ENCODE results near the gene RANBP1.

RANBP1 gene

DNA sequence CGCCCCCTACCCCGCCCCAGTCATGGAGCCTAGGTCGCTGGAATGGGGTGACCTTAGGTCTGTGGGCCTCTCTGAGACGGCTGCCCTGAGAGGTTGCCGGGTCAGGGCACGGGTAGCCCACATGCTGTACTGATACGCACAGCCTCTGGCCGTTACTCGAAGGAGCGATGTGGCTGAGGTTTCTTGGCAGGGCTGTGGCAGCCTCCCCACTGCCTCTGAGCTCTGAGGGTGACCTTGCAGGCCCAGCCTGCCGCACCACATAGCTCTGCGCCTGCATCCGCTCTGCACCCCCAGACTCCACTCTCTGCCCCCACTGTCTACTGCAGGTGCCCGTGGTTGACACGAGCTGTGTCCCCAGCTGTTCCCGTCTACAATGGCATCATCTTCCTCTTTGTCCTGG lies 23.0 kb downstream of the RANBP1 start:
- DNase-seq: no peak

DNA sequence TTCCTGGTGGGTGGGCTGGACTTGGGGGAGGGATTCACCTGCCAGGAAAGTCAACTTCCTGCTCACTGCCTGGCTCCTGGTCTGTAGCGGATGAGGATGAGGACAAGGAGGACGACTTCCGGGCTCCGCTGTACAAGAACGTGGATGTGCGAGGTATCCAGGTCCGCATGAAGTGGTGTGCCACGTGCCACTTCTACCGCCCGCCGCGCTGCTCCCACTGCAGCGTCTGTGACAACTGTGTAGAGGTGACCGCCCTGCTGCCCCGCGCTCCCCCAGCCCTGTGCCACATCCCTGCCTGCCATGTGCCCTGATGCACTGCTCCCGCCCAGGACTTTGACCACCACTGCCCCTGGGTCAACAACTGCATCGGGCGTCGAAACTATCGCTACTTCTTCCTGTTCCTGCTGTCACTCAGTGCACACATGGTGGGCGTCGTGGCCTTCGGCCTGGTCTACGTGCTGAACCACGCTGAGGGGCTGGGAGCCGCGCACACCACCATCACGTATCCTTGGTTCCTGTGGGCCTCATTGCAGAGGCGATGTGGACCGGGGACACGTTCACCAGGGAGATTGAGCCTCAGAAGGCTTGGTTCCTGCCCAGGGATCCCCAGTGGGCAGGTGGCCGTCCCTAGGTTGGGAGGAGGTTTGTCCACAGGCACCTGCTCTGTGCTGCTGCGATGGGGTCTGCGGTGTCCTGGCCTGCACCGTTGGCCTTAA lies 23.6 kb downstream of the RANBP1 start:
- DNase-seq: no peak

DNA sequence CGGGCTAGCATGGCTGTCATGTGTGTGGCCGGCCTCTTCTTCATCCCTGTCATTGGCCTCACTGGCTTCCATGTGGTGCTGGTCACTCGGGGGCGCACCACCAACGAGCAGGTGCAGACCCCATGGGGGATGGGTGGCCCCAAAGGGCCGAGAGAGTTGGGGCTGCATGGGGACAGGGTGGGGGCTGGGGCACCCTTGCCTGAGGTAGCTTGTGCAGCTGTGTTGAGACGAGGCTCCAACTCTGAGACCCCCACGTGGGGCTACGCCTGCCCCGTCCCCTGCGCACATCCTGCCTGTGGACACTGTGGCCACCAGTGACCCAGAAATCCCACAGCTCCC lies 24.2 kb downstream of the RANBP1 start:
- no peak for DNase-seq

DNA sequence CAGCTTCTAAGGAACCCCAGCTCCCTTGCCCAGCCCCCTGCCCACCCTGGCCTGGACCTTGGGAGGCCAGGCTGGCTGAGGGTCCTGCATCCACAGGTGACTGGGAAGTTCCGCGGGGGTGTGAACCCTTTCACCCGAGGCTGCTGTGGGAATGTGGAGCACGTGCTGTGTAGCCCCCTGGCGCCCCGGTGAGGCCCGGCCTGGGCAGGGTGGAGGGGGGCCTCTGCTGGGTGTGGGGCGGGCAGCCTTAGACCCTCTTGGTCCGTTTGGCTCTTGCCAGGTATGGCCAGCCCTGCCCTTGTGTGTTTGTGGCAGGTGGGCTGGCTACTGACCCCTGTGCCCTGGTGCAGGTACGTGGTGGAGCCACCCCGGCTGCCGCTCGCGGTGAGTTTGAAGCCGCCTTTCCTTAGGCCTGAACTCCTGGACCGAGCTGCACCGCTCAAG lies 24.6 kb downstream of the RANBP1 start:
- DNase-seq: no peak

DNA sequence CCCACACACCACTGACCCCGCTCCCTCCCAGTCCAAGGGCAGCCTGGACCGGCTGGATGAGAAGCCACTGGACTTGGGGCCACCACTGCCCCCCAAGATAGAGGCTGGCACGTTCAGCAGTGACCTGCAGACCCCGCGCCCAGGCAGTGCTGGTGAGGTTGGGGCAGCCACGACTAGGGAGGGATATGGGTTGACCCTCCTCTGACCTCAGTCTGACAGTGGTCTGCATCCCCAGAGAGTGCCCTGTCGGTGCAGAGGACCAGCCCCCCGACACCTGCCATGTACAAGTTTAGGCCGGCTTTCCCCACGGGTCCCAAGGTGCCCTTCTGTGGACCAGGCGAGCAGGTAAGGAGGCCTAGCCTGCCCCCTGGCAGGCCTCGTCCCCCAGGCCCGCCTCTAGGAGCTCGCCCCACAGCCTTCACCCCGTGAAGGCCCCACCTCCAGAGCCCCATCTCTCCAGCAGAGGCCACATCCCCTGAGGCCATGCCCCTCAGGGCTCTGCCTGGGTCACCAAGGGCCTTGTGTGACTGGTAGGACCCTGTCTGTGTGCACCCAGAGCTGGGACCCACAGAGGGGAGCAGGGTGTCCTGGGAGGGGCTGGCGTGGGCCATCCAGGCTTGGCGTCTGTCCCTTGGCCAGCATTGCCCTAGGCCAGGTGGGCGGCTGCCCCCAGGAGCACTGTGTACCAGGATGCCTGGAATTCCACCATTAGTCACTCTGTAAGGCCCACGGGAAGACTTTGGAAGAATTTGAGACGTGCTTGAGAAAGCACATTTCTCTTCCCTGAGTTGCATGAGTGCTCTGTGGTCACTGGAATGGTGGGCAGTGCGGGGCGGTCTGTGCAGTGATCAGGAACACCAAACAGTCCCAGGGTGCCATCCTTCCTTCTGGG lies 25.5 kb downstream of the RANBP1 start:
- no peak for DNase-seq

DNA sequence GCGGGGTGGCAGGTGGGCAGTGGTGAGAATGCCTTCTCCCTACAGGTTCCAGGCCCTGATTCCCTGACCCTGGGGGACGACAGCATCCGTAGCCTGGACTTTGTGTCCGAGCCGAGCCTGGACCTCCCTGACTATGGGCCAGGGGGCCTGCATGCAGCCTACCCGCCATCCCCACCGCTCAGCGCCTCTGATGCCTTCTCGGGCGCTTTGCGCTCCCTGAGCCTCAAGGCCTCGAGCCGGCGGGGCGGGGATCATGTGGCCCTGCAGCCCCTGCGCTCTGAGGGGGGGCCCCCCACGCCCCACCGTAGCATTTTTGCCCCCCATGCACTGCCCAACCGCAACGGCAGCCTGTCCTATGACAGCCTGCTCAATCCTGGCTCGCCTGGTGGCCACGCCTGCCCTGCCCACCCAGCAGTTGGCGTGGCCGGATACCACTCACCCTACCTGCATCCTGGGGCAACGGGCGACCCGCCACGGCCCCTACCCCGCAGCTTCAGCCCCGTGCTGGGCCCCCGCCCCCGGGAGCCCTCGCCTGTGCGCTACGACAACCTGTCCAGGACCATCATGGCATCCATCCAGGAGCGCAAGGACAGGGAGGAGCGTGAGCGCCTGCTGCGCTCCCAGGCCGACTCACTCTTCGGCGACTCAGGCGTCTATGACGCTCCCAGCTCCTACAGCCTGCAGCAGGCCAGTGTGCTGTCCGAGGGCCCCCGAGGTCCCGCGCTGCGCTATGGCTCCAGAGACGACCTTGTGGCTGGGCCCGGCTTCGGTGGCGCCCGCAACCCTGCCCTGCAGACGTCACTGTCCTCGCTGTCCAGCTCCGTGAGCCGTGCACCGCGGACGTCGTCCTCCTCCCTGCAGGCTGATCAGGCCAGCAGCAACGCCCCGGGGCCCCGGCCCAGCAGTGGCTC lies 27.1 kb downstream of the RANBP1 start:
- DNase-seq: no peak

DNA sequence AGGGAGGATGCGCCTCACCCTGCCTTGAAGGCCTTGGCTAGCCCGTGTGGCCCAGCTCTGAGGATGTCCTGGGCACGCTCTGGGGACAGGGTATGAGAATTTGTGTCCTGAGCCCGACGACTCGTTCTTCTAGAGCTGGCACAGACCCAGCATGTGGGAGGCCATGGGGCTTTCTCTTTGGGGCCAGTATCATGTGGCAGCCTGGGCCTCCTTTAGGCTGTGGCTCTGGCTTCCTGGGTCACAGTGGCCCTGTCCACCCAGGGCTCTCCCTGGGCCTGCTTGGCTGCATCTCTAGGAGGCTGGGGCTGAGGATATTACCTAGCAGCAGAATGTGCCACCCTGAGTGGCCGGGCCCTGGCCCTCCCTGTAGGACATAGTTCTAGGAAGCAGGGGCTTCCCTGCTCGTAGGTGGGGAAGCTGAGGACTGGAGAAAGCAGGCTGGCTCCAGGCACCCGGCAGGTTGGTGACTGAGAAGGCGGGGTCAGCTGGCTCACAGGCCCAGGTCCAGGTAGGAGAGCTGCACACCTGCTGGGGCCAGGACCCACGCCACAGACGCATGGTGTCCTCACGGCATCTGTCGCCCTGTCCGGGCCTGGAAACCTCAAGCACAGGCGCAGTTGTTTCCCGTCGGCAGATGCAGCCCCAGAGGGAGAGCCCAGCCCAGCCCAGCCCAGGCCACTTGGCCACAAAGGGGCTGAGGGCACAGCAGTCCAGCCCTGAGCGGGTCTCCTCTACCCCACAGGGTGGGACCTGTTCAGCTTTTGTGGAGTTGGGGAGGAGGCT lies 28.2 kb downstream of the RANBP1 start:
- DNase-seq: no peak

DNA sequence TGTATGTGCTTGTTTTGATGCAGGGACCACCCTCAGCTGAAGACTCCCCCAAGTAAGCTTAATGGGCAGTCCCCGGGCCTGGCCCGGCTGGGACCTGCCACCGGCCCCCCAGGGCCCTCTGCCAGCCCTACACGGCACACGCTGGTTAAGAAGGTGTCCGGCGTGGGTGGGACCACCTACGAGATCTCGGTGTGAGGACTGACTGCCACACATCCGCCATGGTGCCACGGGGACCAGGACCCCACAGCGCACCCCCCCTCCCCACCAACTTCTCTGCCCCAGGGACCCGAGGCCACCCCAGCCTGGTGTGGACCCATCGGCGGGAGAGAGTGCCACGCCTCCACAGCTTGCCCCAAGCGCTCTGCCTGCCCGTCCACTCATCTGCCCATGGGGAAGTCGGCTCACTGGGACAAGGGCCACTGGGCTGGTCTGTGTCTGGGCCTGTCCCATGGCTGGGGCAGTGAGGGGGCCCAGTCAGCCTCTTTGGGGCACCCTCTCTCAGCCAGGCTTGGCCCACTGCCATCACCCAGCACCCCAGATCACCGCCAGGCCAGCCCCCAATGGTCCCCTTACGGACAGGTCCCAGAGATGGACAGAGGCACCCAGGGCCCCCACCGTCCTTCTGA lies 29.4 kb downstream of the RANBP1 start:
- no peak for DNase-seq

DNA sequence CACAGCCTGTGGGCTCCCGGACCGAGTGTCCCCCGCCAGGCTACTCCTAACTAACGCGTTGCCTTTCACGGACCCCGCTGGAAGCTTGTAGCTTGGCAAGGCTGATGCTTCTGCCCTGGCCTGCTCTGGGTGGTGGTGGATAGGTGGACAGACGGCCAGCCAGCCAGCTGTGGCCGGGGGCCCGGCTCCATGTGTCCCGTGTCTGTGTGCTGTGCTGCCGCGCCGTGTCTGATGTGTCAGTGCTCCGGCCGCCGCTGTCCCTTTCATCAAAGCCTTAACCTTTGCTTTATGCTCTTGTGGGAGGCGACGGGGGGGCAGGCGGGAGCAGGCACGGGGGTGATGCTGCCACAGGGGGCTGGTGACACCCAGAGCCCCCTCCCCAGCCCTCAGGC lies 29.9 kb downstream of the RANBP1 start:
- no peak for DNase-seq

DNA sequence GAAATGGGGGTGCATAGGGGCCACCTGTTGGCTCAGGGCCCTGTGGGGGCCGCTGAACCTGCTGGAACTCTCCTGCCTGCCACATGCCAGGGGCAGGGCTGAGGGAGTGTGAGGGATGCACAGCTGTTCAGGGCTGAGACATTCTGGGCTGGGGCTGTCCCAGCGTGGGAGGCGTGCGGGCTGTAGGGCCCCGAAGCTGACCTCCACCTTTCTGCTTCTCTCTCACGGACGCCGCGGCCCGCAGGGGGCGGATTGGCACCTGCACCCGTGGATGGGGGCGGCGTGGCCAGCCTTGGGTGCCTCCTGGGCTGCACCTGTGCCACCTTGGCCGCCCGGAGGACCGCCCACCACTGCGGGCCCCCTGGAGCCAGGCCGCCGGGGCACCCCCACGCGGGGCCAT lies 30.9 kb downstream of the RANBP1 start:
- no peak for DNase-seq

DNA sequence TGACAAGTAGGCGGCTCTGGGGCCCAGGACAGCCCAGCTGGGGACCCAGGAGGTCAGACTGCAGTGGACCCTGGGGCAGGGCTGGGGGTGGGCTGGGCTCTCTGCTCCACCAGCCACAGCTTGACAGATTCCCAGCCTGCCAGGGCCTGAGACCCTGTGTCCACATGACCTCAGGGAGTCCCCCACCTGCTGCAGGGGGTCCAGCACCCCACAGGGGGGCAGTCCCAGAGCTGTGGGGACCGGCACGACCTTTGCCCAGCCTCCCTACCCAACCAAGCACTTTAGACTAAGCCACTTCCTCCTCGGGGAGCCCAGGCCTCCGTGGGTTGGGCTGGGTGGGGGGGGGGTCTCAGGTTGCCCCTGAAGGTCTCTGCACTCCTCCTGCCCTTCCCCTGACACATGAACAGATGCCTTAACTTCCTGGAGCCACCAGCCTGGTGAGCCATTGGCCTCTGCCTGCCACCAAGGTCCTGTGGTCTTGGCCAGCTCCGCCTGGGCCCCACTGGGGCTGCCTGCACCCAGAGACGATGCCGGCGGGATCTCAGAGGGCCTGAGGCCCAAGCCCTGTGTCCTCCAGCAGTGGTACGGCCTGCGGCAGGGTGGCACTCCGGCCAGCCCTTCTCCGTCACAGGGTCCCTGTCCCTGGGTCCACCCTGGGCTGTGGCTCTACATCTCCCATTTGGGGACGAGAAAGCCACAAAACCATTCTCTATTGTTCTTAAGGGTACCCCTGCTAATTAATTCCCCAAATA lies 31.5 kb downstream of the RANBP1 start:
- DNase-seq: no peak

DNA sequence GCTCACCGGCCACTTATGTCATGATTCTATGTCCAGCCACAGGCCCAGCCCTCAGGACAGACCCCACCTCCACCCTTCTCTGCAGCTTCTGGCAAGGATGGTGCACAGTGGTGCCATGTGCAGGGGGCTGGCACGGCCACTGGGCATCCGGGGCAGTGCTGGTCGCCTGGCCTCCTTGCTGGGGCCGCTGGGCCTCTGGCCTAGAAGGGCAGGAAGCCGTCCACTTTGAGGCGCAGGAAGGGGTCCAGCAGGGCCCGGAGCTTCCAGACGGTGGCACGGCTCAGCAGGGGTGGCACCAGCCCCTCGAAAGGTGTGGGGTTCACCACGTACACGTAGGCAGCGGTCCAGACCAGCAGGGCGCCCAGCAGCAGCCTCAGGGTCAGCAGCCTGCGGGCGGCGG lies 32.5 kb downstream of the RANBP1 start:
- no peak for DNase-seq

DNA sequence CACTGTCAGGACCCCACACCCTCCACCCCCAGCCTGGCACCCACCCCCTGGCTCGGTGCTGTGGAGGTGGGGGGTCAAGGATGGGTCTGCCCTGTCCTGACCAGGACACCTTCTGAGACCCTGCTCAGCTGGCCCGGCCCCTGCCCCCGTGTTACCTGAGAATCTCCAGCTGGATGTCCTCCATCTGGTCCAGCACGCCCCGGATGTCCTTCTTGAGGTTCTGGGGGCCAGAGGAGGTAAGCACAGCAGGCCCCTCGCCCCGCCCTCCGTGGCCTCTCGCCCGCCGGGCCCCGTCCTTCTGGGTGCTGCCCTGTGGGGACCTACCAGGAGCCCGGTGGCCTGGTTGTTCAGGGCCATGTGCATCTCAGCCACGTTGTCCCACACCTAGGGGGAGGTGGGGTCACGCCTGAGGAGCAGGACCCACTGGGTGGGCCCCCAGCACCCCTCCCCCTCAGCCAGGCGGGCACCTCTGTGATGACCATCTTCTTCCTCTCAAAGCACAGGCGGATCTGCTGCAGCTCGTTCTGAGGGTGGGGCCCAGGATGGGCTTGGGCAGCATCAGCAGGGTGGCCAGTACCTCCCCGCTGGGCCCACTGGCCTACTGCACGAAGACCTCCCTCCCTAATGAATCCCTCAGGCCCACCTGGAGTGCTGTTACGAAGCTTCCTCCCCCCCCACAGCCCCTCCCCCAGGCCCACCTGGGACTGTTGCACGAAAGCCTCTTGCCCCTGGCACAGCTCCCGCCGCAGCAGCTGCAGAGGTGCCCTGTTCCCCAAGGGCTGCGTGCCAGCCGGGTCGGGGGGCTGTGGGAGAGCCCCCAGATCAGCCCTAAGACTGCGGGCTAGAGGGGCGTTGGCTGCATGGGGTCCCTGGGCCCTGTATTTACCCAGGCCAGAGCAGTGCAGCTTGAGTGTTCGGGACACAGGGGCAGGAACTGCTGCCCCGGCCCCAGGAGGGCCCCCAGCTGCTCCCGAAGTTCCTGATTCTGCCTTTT lies 33.6 kb downstream of the RANBP1 start:
- no peak for DNase-seq

DNA sequence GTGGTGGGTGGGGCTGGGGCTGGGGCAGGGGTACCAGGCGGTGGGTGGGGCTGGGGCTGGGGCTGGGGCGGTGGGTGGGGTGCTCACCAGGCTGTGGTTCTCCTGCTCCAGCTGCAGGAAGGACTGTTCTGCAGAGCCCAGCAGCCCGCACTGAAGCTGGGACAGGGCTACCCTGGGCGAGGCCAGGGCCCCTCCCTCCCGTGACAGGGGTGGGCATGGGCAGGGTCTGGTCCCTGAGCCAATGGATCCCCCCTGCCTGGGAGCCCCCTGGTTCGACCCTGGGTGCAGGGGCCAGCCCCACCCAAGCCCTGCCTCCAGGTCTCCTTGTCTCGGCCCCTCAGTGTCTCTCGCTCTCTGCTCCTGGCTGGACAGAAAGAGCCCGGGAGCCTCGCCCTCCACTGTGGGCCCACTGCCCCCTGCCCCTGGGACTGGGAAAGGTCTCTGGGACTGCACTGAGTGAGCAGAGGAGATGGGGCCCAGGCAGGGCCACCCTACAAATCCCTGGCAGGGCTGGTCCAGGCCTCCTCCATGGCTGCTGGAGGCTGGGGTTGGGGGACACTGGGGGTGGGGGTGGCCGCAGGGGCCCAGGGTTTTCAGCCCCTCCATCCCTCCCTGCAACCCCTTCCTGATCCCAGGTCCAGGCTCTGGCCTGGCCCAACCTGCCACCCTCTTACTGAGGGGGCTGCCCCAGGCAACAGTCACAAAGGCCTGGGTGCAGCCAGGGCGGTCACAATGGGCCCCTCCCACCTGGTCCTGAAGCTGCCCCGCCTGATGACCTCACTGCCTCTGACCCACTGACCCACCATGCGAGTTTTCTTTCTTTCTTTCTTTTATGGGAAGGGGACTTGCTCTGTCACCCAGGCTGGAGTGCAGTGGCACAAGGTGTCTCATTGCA lies 34.7 kb downstream of the RANBP1 start, which contains the start of gene CCDC188:
TSS of gene CCDC188 (minus strand) at position 675 of the 895 bp plus-strand sequence. CDS start at position 606, 69 bp downstream.
- DNase-seq: no peak

DNA sequence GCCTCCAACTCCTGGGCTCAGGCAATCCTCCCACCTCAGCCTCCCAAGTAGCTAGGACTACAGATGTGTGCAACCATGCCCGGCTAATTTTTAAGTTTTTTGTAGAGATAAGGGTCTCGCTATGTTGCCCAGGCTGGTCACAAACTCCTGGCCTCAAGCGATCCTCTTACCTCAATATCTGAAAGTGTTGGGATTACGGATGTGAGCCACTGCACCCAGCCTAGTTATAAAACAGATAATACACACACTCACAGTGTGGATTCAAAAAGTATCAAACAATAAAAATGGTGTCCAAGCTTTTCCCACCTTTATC lies 35.3 kb downstream of the RANBP1 start:
- no peak for DNase-seq

DNA sequence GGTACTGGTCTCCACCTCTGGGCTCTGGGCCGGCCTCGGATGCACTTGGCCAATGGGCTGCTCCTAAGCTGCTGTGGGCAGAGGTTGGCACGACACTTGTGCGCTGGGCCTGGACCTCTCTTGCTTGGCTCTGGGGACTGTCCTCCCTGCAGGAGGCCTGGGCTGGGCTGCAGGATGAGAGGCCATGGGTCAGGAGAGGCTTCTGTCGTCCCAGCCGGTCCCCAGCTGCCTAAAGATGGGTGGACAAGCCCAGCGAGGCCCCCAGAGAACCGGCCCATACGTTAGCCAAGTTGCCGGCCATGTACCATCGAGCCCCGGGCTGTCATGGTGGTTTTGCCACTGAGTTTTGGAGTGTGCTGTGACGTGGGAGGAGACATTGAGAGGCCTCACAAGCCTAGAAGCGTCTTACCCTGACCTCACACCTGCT lies 36.6 kb downstream of the RANBP1 start:
- DNase-seq: no peak

DNA sequence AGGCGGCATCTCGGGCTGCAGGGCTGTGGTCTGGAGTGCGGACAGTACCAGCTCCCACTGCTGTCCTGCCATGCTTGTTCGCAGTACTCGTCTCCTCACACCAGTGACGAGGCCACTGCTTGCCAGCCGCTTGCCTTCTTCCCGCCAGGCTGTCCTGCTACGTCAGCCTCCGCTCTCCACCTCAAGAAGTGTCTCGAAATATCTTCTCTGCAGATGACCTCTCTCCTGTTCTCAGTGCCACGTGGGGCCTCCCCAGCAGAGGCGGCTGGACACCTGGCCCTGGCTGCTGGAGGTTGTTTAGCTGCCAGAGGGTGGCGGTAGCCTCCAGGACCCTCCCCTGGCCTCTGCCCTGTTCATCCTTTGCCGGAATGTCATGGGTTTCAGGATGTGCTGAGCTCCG lies 38.0 kb downstream of the RANBP1 start:
- DNase-seq: no peak

DNA sequence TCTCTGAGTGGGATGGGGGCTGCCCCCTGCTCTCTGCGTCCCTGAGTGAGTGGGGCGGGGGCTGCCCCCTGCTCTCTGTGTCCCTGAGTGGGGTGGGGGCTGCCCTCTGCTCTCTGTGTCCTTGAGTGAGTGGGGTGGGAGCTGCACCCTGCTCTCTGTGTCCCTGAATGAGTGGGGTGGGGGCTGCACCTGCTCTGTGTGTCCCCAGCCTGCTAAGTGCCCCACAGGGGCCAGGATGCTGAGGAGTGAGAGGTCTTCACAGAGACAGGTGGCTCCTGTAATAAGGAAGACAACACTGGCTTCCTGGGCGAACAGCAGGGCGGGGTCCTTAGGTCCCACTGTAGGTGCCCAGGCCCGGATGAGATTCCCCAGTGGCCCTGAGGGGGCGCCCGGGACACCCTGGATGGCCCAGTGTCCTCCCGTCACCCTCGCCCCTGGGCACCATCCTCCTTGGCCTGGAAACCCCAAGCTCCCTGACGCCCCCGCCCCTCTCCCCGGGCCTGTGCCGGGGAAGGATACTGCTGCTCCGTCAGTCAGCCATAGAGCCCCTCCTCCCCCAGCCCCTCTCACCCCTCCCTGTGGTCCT lies 38.8 kb downstream of the RANBP1 start:
- no peak for DNase-seq
